H1 (cell line): ENCODE results near the gene SH2D7. TPM values are rescaled to one million over a fixed set of nuclear protein-coding genes. Genes with fewer than 3 reads are reported as not detected.

ENCODE experiments used
- CHD2 ChIP-seq: IDR thresholded peaks from 2 replicates; pipeline ENCODE4 v1.6.1; 2012; ENCODE audit warnings: low read length, improper control_type of control experiment
- POU5F1 ChIP-seq: IDR thresholded peaks from 2 replicates; pipeline ENCODE4 v1.6.1; 2011; ENCODE audit warnings: low read depth, mild to moderate bottlenecking, low read length, moderate library complexity
- SIRT6 ChIP-seq: IDR thresholded peaks from one replicate; pipeline ENCODE4 v1.7.1; 2012; ENCODE audit warnings: low read length, inconsistent platforms
- SUZ12 ChIP-seq: fragments of 200-600 bp; sonication (generic); IDR thresholded peaks from 2 replicates; pipeline ENCODE4 v1.6.1; 2012; ENCODE audit warnings: mild to moderate bottlenecking, inconsistent platforms, low read length, moderate library complexity, mixed read lengths
- TBP ChIP-seq: IDR thresholded peaks from 2 replicates; pipeline ENCODE4 v1.6.1; 2011; ENCODE audit warnings: low read depth, low read length, improper control_type of control experiment
- polyA plus RNA-seq, 7 experiments: library from polyadenylated mRNA; depleted of rRNA in 3 of 7; stranded (reverse) in 5 of 7; unstranded in 2 of 7; fragments of >200 nt in 5 of 7; fragments of 200-250 nt in 2 of 7; gene quantifications; 1 replicate in 5 of 7; 2 replicates in 1 of 7; 4 replicates in 1 of 7; pipeline versions ENCODE4 v1.2.1 to v1.2.3, GENCODE V29; 2011 to 2013; ENCODE audit warnings: missing spikeins in 2 of 7, mixed read lengths in 2 of 7
- total RNA-seq: library from RNA; stranded (reverse); fragmentation: NEBNext Ultra II Directional; extraction: Animal tissue kit (Norgen Biotek cat#: 25700); gene quantifications from 2 replicates; pipeline ENCODE4 v1.2.1, GENCODE V29; 2021
- TF ChIP-seq, protein P1 (sequence below): IDR thresholded peaks from 2 replicates; pipeline ENCODE4 v1.6.1; 2011; ENCODE audit warnings: low read depth, mild to moderate bottlenecking, low read length; ENCODE audit not compliant: insufficient read depth
- TF ChIP-seq, protein P2 (sequence below): fragments of 300-600 bp; sonication (generic); IDR thresholded peaks from 2 replicates; pipeline ENCODE4 v1.7.1; 2012; ENCODE audit warnings: low read length, moderate library complexity, mild to moderate bottlenecking, inconsistent platforms; ENCODE audit not compliant: insufficient replicate concordance

SH2D7 gene
- total and polyA plus RNA-seq, 2 of the 8 experiments (the other 6 are each of a cell fraction or from before 2014, with no cell fraction given): not detected

DNA sequence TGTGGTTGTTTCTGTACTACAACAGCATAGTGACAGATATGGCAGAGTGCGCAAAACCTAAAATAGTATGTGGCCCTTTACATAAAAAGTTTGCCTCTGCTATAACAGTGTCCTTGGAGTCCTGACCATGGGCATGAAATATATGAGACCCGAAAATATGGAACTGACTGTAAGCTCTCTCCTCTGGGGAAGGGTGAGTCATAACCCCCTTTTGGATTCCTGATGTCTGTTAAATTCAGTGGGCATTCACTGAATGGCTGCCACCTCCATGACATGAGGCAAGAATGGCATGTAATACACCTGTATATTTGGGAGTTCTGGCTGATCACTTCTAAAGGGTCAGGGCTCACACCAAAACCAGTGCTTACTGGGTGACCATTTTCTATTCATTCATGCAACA lies 21.0 kb upstream of the SH2D7 start (continued):
- TF ChIP-seq POU5F1 (no peak), SIRT6 (no peak), CHD2 (no peak), TBP (no peak), SUZ12 (no peak)
- TF ChIP-seq, protein P1, sequence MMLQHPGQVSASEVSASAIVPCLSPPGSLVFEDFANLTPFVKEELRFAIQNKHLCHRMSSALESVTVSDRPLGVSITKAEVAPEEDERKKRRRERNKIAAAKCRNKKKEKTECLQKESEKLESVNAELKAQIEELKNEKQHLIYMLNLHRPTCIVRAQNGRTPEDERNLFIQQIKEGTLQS: no peak
- TF ChIP-seq, protein P2, sequence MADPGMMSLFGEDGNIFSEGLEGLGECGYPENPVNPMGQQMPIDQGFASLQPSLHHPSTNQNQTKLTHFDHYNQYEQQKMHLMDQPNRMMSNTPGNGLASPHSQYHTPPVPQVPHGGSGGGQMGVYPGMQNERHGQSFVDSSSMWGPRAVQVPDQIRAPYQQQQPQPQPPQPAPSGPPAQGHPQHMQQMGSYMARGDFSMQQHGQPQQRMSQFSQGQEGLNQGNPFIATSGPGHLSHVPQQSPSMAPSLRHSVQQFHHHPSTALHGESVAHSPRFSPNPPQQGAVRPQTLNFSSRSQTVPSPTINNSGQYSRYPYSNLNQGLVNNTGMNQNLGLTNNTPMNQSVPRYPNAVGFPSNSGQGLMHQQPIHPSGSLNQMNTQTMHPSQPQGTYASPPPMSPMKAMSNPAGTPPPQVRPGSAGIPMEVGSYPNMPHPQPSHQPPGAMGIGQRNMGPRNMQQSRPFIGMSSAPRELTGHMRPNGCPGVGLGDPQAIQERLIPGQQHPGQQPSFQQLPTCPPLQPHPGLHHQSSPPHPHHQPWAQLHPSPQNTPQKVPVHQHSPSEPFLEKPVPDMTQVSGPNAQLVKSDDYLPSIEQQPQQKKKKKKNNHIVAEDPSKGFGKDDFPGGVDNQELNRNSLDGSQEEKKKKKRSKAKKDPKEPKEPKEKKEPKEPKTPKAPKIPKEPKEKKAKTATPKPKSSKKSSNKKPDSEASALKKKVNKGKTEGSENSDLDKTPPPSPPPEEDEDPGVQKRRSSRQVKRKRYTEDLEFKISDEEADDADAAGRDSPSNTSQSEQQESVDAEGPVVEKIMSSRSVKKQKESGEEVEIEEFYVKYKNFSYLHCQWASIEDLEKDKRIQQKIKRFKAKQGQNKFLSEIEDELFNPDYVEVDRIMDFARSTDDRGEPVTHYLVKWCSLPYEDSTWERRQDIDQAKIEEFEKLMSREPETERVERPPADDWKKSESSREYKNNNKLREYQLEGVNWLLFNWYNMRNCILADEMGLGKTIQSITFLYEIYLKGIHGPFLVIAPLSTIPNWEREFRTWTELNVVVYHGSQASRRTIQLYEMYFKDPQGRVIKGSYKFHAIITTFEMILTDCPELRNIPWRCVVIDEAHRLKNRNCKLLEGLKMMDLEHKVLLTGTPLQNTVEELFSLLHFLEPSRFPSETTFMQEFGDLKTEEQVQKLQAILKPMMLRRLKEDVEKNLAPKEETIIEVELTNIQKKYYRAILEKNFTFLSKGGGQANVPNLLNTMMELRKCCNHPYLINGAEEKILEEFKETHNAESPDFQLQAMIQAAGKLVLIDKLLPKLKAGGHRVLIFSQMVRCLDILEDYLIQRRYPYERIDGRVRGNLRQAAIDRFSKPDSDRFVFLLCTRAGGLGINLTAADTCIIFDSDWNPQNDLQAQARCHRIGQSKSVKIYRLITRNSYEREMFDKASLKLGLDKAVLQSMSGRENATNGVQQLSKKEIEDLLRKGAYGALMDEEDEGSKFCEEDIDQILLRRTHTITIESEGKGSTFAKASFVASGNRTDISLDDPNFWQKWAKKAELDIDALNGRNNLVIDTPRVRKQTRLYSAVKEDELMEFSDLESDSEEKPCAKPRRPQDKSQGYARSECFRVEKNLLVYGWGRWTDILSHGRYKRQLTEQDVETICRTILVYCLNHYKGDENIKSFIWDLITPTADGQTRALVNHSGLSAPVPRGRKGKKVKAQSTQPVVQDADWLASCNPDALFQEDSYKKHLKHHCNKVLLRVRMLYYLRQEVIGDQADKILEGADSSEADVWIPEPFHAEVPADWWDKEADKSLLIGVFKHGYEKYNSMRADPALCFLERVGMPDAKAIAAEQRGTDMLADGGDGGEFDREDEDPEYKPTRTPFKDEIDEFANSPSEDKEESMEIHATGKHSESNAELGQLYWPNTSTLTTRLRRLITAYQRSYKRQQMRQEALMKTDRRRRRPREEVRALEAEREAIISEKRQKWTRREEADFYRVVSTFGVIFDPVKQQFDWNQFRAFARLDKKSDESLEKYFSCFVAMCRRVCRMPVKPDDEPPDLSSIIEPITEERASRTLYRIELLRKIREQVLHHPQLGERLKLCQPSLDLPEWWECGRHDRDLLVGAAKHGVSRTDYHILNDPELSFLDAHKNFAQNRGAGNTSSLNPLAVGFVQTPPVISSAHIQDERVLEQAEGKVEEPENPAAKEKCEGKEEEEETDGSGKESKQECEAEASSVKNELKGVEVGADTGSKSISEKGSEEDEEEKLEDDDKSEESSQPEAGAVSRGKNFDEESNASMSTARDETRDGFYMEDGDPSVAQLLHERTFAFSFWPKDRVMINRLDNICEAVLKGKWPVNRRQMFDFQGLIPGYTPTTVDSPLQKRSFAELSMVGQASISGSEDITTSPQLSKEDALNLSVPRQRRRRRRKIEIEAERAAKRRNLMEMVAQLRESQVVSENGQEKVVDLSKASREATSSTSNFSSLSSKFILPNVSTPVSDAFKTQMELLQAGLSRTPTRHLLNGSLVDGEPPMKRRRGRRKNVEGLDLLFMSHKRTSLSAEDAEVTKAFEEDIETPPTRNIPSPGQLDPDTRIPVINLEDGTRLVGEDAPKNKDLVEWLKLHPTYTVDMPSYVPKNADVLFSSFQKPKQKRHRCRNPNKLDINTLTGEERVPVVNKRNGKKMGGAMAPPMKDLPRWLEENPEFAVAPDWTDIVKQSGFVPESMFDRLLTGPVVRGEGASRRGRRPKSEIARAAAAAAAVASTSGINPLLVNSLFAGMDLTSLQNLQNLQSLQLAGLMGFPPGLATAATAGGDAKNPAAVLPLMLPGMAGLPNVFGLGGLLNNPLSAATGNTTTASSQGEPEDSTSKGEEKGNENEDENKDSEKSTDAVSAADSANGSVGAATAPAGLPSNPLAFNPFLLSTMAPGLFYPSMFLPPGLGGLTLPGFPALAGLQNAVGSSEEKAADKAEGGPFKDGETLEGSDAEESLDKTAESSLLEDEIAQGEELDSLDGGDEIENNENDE: no peak
